SK-N-SH treated with all-trans-retinoic acid at 6 μM for 48 hours (cell line): ENCODE measurements around the gene REPS2.

Experiments used
- ATAC-seq: fragments of 200-7000 bp; cut with Tn5 transposase; 3 replicates; pipeline ENCODE4 v1.9.1; 2020; ENCODE audit warnings: mild to moderate bottlenecking, moderate library complexity
- ARNTL ChIP-seq: fragments of 450-650 bp; formaldehyde crosslinking; IDR thresholded peaks from 2 replicates; pipeline ENCODE4 v1.5.0; 2020; ENCODE audit warnings: low read depth, mild to moderate bottlenecking, moderate library complexity, borderline replicate concordance
- BACH2 ChIP-seq: fragments of 250-450 bp; sonication (Bioruptor Pico); IDR thresholded peaks from 2 replicates; pipeline ENCODE4 v1.9.0; 2021; ENCODE audit warnings: mild to moderate bottlenecking, borderline replicate concordance
- CSDC2 ChIP-seq: fragments of 250-450 bp; sonication (Bioruptor Pico); IDR thresholded peaks from 2 replicates; pipeline ENCODE4 v1.5.0; 2020; ENCODE audit warnings: mild to moderate bottlenecking, moderate library complexity
- ESRRG ChIP-seq: fragments of 250-450 bp; sonication (Bioruptor Pico); IDR thresholded peaks from 2 replicates; pipeline ENCODE4 v1.6.1; 2021; ENCODE audit warnings: mild to moderate bottlenecking
- ISL1 ChIP-seq: fragments of 250-450 bp; sonication (Bioruptor Pico); IDR thresholded peaks from 2 replicates; pipeline ENCODE4 v2.1.2; 2022; ENCODE audit warnings: mild to moderate bottlenecking, moderate library complexity
- OSR1 ChIP-seq: fragments of 250-450 bp; sonication (Bioruptor Pico); IDR thresholded peaks from 2 replicates; pipeline ENCODE4 v1.8.0; 2022; ENCODE audit warnings: moderate library complexity, mild to moderate bottlenecking, inconsistent platforms
- PPARA ChIP-seq: fragments of 250-450 bp; sonication (Bioruptor Pico); IDR thresholded peaks from 2 replicates; pipeline ENCODE4 v1.5.0; 2020; ENCODE audit warnings: mild to moderate bottlenecking, borderline replicate concordance
- RARB ChIP-seq: fragments of 250-450 bp; sonication (Bioruptor Pico); IDR thresholded peaks from 2 replicates; pipeline ENCODE4 v1.8.0; 2021; ENCODE audit warnings: mild to moderate bottlenecking, moderate library complexity
- SNAI2 ChIP-seq: fragments of 250-450 bp; sonication (Bioruptor Pico); IDR thresholded peaks from 2 replicates; pipeline ENCODE4 v1.5.0; 2020; ENCODE audit warnings: mild to moderate bottlenecking, moderate library complexity
- TCF4 ChIP-seq: fragments of 250-450 bp; sonication (Bioruptor Pico); IDR thresholded peaks from 2 replicates; pipeline ENCODE4 v1.8.0; 2021; ENCODE audit warnings: mild to moderate bottlenecking, moderate library complexity, borderline replicate concordance
- TOX ChIP-seq: fragments of 250-450 bp; sonication (Bioruptor Pico); IDR thresholded peaks from 2 replicates; pipeline ENCODE4 v1.8.0; 2021; ENCODE audit warnings: mild to moderate bottlenecking, moderate library complexity, borderline replicate concordance
- ZC3H10 ChIP-seq: fragments of 250-450 bp; sonication (Bioruptor Pico); IDR thresholded peaks from 2 replicates; pipeline ENCODE4 v1.5.1; 2021; ENCODE audit warnings: mild to moderate bottlenecking, moderate library complexity
- ZNF8 ChIP-seq: fragments of 450-650 bp; formaldehyde crosslinking; IDR thresholded peaks from 2 replicates; pipeline ENCODE4 v1.5.0; 2020; ENCODE audit warnings: mild to moderate bottlenecking, moderate library complexity
- TF ChIP-seq, protein P1 (sequence below): fragments of 250-450 bp; sonication (Bioruptor Pico); IDR thresholded peaks from 2 replicates; pipeline ENCODE4 v1.8.0; 2021; ENCODE audit warnings: low read depth, mild to moderate bottlenecking, moderate library complexity, borderline replicate concordance
- TF ChIP-seq, protein P2 (sequence below): fragments of 250-450 bp; sonication (Bioruptor Pico); IDR thresholded peaks from 2 replicates; pipeline ENCODE4 v1.5.1; 2021; ENCODE audit warnings: mild to moderate bottlenecking, moderate library complexity
- TF ChIP-seq, protein P3 (sequence below): fragments of 250-450 bp; sonication (Bioruptor Pico); IDR thresholded peaks from 2 replicates; pipeline ENCODE4 v1.5.0; 2020; ENCODE audit warnings: mild to moderate bottlenecking, moderate library complexity
- TF ChIP-seq, protein P4 (sequence below): fragments of 250-450 bp; sonication (Bioruptor Pico); IDR thresholded peaks from 2 replicates; pipeline ENCODE4 v1.5.1; 2020; ENCODE audit warnings: low read depth, mild to moderate bottlenecking, moderate library complexity

Gene REPS2

DNA sequence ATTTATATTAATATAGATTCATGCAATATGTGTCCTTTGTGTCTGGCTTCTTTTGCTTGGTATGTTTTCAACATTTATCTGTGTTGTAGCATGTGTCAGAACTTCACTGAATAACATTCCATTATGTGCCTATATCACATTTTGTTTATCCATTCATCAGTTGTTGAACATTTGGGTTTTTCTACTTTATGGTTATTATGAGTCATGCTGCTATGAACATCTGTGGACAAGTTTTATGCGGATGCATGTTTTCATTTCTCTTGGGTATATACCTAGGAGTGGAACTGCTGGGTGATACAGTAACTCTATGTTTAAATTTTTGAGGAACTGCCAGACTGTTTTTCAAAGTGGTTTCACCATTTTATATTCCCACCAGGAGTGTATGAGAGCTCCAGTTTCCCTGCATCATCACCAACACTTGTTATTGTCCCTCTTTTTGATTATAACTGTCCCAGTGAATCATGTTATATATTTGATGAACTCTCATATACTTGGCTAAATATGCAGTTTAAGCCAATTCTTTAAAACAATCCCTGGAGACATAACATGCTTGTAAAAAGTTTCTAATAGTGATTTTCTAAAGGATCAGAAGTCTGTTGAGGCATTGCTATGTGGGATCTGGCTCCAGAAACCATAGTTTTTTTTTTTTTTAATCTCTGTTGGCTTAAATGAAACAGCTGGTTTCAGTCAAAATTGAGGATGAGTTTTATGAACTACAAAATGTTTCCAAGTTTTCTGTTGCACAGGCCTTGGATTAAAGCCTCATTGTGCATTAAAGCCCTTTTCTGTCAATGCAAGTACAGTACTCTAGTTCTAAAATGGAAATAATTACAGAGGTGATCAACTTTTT is 21.6 kb upstream of the REPS2 start:
- TF ChIP-seq TCF4: no peak
- TF ChIP-seq ZC3H10 (CRISPR knock-in tag): no peak
- no peak for TF ChIP-seq OSR1 (CRISPR knock-in tag)
- TF ChIP-seq, protein P1, sequence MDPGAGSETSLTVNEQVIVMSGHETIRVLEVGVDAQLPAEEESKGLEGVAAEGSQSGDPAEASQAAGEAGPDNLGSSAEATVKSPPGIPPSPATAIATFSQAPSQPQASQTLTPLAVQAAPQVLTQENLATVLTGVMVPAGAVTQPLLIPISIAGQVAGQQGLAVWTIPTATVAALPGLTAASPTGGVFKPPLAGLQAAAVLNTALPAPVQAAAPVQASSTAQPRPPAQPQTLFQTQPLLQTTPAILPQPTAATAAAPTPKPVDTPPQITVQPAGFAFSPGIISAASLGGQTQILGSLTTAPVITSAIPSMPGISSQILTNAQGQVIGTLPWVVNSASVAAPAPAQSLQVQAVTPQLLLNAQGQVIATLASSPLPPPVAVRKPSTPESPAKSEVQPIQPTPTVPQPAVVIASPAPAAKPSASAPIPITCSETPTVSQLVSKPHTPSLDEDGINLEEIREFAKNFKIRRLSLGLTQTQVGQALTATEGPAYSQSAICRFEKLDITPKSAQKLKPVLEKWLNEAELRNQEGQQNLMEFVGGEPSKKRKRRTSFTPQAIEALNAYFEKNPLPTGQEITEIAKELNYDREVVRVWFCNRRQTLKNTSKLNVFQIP (CRISPR knock-in tag): no peak
- TF ChIP-seq, protein P2, sequence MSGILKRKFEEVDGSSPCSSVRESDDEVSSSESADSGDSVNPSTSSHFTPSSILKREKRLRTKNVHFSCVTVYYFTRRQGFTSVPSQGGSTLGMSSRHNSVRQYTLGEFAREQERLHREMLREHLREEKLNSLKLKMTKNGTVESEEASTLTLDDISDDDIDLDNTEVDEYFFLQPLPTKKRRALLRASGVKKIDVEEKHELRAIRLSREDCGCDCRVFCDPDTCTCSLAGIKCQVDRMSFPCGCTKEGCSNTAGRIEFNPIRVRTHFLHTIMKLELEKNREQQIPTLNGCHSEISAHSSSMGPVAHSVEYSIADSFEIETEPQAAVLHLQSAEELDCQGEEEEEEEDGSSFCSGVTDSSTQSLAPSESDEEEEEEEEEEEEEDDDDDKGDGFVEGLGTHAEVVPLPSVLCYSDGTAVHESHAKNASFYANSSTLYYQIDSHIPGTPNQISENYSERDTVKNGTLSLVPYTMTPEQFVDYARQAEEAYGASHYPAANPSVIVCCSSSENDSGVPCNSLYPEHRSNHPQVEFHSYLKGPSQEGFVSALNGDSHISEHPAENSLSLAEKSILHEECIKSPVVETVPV (CRISPR knock-in tag): no peak
- TF ChIP-seq, protein P3, sequence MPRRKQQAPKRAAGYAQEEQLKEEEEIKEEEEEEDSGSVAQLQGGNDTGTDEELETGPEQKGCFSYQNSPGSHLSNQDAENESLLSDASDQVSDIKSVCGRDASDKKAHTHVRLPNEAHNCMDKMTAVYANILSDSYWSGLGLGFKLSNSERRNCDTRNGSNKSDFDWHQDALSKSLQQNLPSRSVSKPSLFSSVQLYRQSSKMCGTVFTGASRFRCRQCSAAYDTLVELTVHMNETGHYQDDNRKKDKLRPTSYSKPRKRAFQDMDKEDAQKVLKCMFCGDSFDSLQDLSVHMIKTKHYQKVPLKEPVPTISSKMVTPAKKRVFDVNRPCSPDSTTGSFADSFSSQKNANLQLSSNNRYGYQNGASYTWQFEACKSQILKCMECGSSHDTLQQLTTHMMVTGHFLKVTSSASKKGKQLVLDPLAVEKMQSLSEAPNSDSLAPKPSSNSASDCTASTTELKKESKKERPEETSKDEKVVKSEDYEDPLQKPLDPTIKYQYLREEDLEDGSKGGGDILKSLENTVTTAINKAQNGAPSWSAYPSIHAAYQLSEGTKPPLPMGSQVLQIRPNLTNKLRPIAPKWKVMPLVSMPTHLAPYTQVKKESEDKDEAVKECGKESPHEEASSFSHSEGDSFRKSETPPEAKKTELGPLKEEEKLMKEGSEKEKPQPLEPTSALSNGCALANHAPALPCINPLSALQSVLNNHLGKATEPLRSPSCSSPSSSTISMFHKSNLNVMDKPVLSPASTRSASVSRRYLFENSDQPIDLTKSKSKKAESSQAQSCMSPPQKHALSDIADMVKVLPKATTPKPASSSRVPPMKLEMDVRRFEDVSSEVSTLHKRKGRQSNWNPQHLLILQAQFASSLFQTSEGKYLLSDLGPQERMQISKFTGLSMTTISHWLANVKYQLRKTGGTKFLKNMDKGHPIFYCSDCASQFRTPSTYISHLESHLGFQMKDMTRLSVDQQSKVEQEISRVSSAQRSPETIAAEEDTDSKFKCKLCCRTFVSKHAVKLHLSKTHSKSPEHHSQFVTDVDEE: no peak
- no peak for TF ChIP-seq SNAI2 (CRISPR knock-in tag)
- no peak for TF ChIP-seq ZNF8
- no peak for TF ChIP-seq ESRRG (CRISPR knock-in tag)
- TF ChIP-seq, protein P4, sequence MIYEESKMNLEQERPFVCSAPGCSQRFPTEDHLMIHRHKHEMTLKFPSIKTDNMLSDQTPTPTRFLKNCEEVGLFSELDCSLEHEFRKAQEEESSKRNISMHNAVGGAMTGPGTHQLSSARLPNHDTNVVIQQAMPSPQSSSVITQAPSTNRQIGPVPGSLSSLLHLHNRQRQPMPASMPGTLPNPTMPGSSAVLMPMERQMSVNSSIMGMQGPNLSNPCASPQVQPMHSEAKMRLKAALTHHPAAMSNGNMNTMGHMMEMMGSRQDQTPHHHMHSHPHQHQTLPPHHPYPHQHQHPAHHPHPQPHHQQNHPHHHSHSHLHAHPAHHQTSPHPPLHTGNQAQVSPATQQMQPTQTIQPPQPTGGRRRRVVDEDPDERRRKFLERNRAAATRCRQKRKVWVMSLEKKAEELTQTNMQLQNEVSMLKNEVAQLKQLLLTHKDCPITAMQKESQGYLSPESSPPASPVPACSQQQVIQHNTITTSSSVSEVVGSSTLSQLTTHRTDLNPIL (CRISPR knock-in tag): no peak
- no peak for TF ChIP-seq ARNTL (CRISPR knock-in tag)
- no peak for TF ChIP-seq CSDC2 (CRISPR knock-in tag)
- no peak for TF ChIP-seq ISL1 (CRISPR knock-in tag)
- no peak for TF ChIP-seq RARB (CRISPR knock-in tag)
- no peak for TF ChIP-seq PPARA (CRISPR knock-in tag)
- no peak for ATAC-seq

DNA sequence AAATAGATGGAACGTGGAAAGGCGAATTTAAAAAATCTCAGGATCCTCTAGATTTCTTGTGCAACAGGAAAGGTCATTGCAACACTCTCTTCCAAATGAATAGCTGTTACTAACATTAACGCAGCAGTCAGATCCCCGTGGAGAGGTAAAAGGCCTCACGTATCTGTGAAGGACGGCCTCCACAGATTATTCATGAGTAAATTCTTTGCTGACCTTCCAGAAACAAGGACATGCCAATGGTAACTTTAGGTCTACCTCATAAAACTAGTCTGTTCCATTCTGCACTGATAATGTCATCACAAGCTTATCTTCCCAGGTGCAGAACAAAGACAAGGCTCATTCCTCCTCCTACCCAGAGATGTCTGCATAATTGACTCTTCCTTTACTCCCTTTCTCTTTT is 16.1 kb upstream of the REPS2 start:
- ATAC-seq: no peak
- TF ChIP-seq ARNTL (CRISPR knock-in tag) (no peak), RARB (CRISPR knock-in tag) (no peak), ZC3H10 (CRISPR knock-in tag) (no peak), BACH2 (CRISPR knock-in tag) (no peak), ZNF8 (no peak), TCF4 (no peak), TOX (CRISPR knock-in tag) (no peak)
- TF ChIP-seq, protein P4 (CRISPR knock-in tag): no peak
- TF ChIP-seq, protein P3: no peak
